ENCODE measurements around the gene MGMT. TPM values are rescaled to one million over a fixed set of nuclear protein-coding genes. Genes with fewer than 3 reads are reported as not detected.

The MGMT gene
- total and polyA plus RNA-seq, 9 of the 15 experiments (the other 6 are each of a cell fraction or from before 2014, with no cell fraction given), result 0.03 to 0.29 (median 0.11) TPM; not detected in 4

DNA sequence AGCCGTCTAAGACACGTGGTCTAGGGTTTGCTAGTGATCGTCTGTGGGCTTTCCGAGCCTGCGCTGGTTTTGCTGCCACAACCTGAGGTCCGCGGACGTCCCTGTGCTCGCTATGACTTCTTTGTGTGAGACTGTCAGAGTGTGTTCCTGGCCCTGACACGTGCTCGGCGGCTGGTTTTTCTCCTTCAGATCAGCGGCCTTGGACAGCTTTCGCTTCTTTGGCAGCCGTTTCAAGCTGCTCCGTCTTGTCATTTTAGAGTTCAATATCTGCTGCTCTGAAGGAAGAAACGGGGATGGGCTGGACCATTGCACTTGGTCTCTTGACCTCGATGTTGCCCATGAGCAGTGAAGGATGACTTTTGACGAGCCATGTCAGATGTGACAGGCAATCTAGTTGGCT, 147.3 kb downstream of the MGMT start:
- TF ChIP-seq, protein P1, sequence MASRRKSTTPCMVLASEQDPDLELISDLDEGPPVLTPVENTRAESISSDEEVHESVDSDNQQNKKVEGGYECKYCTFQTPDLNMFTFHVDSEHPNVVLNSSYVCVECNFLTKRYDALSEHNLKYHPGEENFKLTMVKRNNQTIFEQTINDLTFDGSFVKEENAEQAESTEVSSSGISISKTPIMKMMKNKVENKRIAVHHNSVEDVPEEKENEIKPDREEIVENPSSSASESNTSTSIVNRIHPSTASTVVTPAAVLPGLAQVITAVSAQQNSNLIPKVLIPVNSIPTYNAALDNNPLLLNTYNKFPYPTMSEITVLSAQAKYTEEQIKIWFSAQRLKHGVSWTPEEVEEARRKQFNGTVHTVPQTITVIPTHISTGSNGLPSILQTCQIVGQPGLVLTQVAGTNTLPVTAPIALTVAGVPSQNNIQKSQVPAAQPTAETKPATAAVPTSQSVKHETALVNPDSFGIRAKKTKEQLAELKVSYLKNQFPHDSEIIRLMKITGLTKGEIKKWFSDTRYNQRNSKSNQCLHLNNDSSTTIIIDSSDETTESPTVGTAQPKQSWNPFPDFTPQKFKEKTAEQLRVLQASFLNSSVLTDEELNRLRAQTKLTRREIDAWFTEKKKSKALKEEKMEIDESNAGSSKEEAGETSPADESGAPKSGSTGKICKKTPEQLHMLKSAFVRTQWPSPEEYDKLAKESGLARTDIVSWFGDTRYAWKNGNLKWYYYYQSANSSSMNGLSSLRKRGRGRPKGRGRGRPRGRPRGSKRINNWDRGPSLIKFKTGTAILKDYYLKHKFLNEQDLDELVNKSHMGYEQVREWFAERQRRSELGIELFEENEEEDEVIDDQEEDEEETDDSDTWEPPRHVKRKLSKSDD (conservative IDR thresholded peaks at IDR 0.05; ENCODE audit: low read length), result no peak
- TF ChIP-seq ZNF77 (CRISPR knock-in tag; IDR thresholded peaks at IDR 0.05) (no peak), NRF1 (conservative IDR thresholded peaks at IDR 0.05 in 1 of 2, IDR thresholded peaks at IDR 0.05 in 1 of 2) (no peak), ATF7 (IDR thresholded peaks at IDR 0.05) (no peak), GABPB2 (CRISPR knock-in tag; conservative IDR thresholded peaks at IDR 0.05) (no peak), TOE1 (IDR thresholded peaks at IDR 0.05; ENCODE audit: borderline replicate concordance) (no peak), TOE1 (CRISPR knock-in tag; IDR thresholded peaks at IDR 0.05; ENCODE audit: borderline replicate concordance, low read depth) (no peak), POLR2AphosphoS5 (IDR thresholded peaks at IDR 0.05; ENCODE audit: control insufficient read depth, insufficient read depth, low read depth, low read length) (no peak), NR2C2 (CRISPR knock-in tag; IDR thresholded peaks at IDR 0.05) (no peak), NR2C2 (tag; IDR thresholded peaks at IDR 0.05) (no peak), CBFA2T3 (IDR thresholded peaks at IDR 0.05) (no peak), THRAP3 (IDR thresholded peaks at IDR 0.05; ENCODE audit: borderline replicate concordance) (no peak), SPI1 (IDR thresholded peaks at IDR 0.05; ENCODE audit: borderline replicate concordance, low read depth, low read length) (no peak)
- TF ChIP-seq, protein P2, sequence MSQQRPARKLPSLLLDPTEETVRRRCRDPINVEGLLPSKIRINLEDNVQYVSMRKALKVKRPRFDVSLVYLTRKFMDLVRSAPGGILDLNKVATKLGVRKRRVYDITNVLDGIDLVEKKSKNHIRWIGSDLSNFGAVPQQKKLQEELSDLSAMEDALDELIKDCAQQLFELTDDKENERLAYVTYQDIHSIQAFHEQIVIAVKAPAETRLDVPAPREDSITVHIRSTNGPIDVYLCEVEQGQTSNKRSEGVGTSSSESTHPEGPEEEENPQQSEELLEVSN (IDR thresholded peaks at IDR 0.05; ENCODE audit: borderline replicate concordance in 1 of 2, extremely low read depth in 1 of 2, insufficient read depth in 1 of 2, insufficient read length in 1 of 2, low read depth in 1 of 2, low read length in 1 of 2, poor library complexity in 1 of 2, severe bottlenecking in 1 of 2), result no peak
- TF ChIP-seq, protein P3, sequence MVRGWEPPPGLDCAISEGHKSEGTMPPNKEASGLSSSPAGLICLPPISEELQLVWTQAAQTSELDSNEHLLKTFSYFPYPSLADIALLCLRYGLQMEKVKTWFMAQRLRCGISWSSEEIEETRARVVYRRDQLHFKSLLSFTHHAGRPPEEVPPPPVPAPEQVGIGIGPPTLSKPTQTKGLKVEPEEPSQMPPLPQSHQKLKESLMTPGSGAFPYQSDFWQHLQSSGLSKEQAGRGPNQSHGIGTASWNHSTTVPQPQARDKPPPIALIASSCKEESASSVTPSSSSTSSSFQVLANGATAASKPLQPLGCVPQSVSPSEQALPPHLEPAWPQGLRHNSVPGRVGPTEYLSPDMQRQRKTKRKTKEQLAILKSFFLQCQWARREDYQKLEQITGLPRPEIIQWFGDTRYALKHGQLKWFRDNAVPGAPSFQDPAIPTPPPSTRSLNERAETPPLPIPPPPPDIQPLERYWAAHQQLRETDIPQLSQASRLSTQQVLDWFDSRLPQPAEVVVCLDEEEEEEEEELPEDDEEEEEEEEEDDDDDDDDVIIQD (CRISPR knock-in tag; IDR thresholded peaks at IDR 0.05), result no peak
- peaks cover 0 to 12% of the 10 kb centered on the region in 2 experiments; a peak in 1 of 5 replicates for H3K27me3 ChIP-seq (ENCODE audit: control insufficient read depth in 2 of 2, insufficient read depth in 2 of 2, low read length in 2 of 2)
- in situ Hi-C loops (cut with MboI), result no loop called here
- H3K36me3 ChIP-seq (ENCODE audit: control insufficient read depth, insufficient read depth, low read length), result no peaks in the 10 kb centered on the region
- no peaks in the 10 kb centered on the region for H3K9me1 ChIP-seq (ENCODE audit: control insufficient read depth, insufficient read depth, low read length)
- ChIA-PET CTCF (ENCODE audit: low intra/inter-chr PET ratio) (no interaction called here), POLR2A (no interaction called here)
- no TSS peak for BruUV-seq (replicated peaks)
- no peaks in the 10 kb centered on the region for H3K9me3 ChIP-seq (replicated peaks; ENCODE audit: control insufficient read depth, insufficient read depth, low read depth, low read length)
- no peak overlapping the region for H2AFZ ChIP-seq (ENCODE audit: low read depth, low read length)
- ATAC-seq (no peak), DNase-seq (ENCODE audit: extremely low read depth in 1 of 4, low spot score in 3 of 4) (no peak), FAIRE-seq (no peak)
- H3K4me1 ChIP-seq (replicated peaks in 1 of 2; ENCODE audit: control insufficient read depth in 2 of 2, insufficient read depth in 2 of 2, low read length in 2 of 2), result no peaks in the 10 kb centered on the region
- no peak overlapping the region for H3K4me2 ChIP-seq (ENCODE audit: insufficient read depth, low read length)
- 0% methylated on average over 6 of the region's 19 CpGs for WGBS (ENCODE audit: insufficient coverage, low coverage, missing lambda C conversion rate)
- no peaks in the 10 kb centered on the region for H3K79me2 ChIP-seq (ENCODE audit: control insufficient read depth, insufficient read depth, low read length)
- H3K27ac ChIP-seq (ENCODE audit: extremely low read depth, low read depth, low read length), result no peak overlapping the region
- H4K20me1 ChIP-seq (replicated peaks; ENCODE audit: control insufficient read depth, insufficient read depth, low read length), result no peaks in the 10 kb centered on the region
- no peak overlapping the region for H3K4me3 ChIP-seq
- intact Hi-C loops (cut with micrococcal nuclease), result no loop called here
- H3K9ac ChIP-seq (ENCODE audit: insufficient read depth in 1 of 2, low read depth in 2 of 2, low read length in 2 of 2), result no peak overlapping the region

Data from K562 (cell line).